Gastroesophageal sphincter (tissue), 3 donors: Measurements from ENCODE around the gene CPNE6.

ENCODE experiments used
- CTCF ChIP-seq, 4 experiments: fragments of 200-600 bp in 2 of 4; fragments of 450-650 bp in 2 of 4; sonication (generic) in 1 of 4; IDR thresholded peaks; one replicate each; pipeline ENCODE4 v1.5.1; 2017 to 2019; ENCODE audit warnings: antibody characterized with exemption in 4 of 4, mild to moderate bottlenecking in 2 of 4, moderate library complexity in 2 of 4
- POLR2AphosphoS5 ChIP-seq: sonication (generic); formaldehyde crosslinking; IDR thresholded peaks from one replicate; pipeline ENCODE4 v1.6.1; 2017; ENCODE audit warnings: antibody characterized with exemption

GRCh38 chr14:24069411-24069735, 2.0 kb upstream of the CPNE6 start:
- TF ChIP-seq CTCF (IDR thresholded peaks at IDR 0.05) (no peak), POLR2AphosphoS5 (no peak)
